HG03060 (cell line): ENCODE measurements around the gene IL7R.

ENCODE experiments used
- ATAC-seq: cut with Tn5 transposase; IDR thresholded peaks from one replicate; pipeline ENCODE4 v1.9.1; 2021; ENCODE audit warnings: low read depth, moderate number of reproducible peaks; ENCODE audit not compliant: unreplicated experiment

The IL7R gene

GRCh38 chr5:35902046-35902672 lies 45.5 kb downstream of the IL7R start:
- ATAC-seq, result peak; percentile 61

- no peak for ATAC-seq
Measured at GRCh38 chr5:35903631-35904203, 47.0 kb downstream of the IL7R start.

GRCh38 chr5:35904443-35905132 lies 47.9 kb downstream of the IL7R start:
- peak; percentile 46 for ATAC-seq

GRCh38 chr5:35908228-35908627 lies 51.5 kb downstream of the IL7R start:
- no peak for ATAC-seq

- no peak for ATAC-seq
Measured at GRCh38 chr5:35908814-35909213, 52.1 kb downstream of the IL7R start.

GRCh38 chr5:35919191-35919590 lies 62.5 kb downstream of the IL7R start:
- no peak for ATAC-seq

- ATAC-seq, result no peak
Measured at GRCh38 chr5:35920890-35921289, 64.2 kb downstream of the IL7R start.

GRCh38 chr5:35921930-35922329 lies 65.2 kb downstream of the IL7R start:
- no peak for ATAC-seq

- ATAC-seq, result no peak
Measured at GRCh38 chr5:35922468-35922867, 65.8 kb downstream of the IL7R start.

GRCh38 chr5:35924122-35924949 lies 67.6 kb downstream of the IL7R start:
- ATAC-seq, result no peak

- ATAC-seq, result no peak
Measured at GRCh38 chr5:35924950-35925722, 68.4 kb downstream of the IL7R start.

- ATAC-seq, result no peak
Measured at GRCh38 chr5:35926389-35927051, 69.8 kb downstream of the IL7R start.
